ENCODE measurements around the gene PRICKLE4. TPM values are rescaled to one million over a fixed set of nuclear protein-coding genes. Genes with fewer than 3 reads are reported as not detected.

The PRICKLE4 gene
- total and polyA plus RNA-seq, 2 of the 13 experiments (the other 11 are each of a cell fraction or from before 2014, with no cell fraction given) = 0.92 to 1.2 TPM

GRCh38 chr6:41785689-41786450 lies 5.3 kb downstream of the PRICKLE4 start:
- Histone ChIP-seq H3K4me2 (ENCODE audit: low read depth, low read length) (peak overlapping the region; percentile 97), H3K27me3 (ENCODE audit: control insufficient read depth in 1 of 2, insufficient read depth in 2 of 2, low read length in 2 of 2) (no peaks in the 10 kb centered on the region; a peak in 2 of 5 replicates), H3K4me3 (replicated peaks in 1 of 3; ENCODE audit: insufficient read depth in 1 of 3, low read depth in 2 of 3, low read length in 3 of 3) (peak overlapping the region; percentile 63 to 99 (median 99); a peak in 5 of 6 replicates), H3K79me2 (ENCODE audit: insufficient read depth, low read length) (peaks cover 20% of the 10 kb centered on the region), H2AFZ (ENCODE audit: low read length) (no peak overlapping the region), H3K9me3 (ENCODE audit: low read length) (no peaks in the 10 kb centered on the region), H3K27ac (ENCODE audit: extremely low read length, insufficient read depth, low read length) (no peak overlapping the region), H4K20me1 (ENCODE audit: insufficient read depth, low read length) (no peaks in the 10 kb centered on the region), H3K9ac (ENCODE audit: insufficient read depth, low read depth, low read length) (peak overlapping the region; percentile 33; the same call in 1 of the 2 replicates), H3K4me1 (ENCODE audit: insufficient read depth, low read length) (peaks cover 37% of the 10 kb centered on the region), H3K36me3 (replicated peaks in 1 of 2; ENCODE audit: control insufficient read depth in 1 of 2, insufficient read depth in 2 of 2, low read length in 2 of 2) (peaks cover 10 to 20% of the 10 kb centered on the region in 2 experiments)
- CTCF ChIA-PET (ENCODE audit: low intra/inter-chr PET ratio, low total read pairs) = interaction anchor here (1.1 to 3.1 kb wide), 4 partner anchors 10 to 259 kb away, joined by 5 to 29 read pairs (median 11); partner anchors contain the start of gene TFEB
- no TSS peak for BruUV-seq (replicated peaks)
- 68% methylated on average over 19 of the region's 29 CpGs for WGBS (ENCODE audit: low lambda C conversion rate)
- in situ Hi-C loops (cut with HindIII; ENCODE audit: extremely low pct_ligation_motif_present, low pct_unique_long_range_greater_than_20kb) (loop anchor here (5.0 to 25.0 kb wide), 3 partner anchors 136 to 426 kb away; partner anchors contain the start of genes BYSL, MED20 and MRPS10), intact Hi-C loops (cut with micrococcal nuclease; ENCODE audit: unreplicated experiment) (loop anchor here (2.0 to 5.0 kb wide), 3 partner anchors 135 to 419 kb away; partner anchors contain the start of genes BYSL and MED20)
- ATAC-seq (peak; percentile 31), FAIRE-seq (no peak), DNase-seq (ENCODE audit: low spot score) (no peak)
- POLR2A ChIA-PET = interaction anchor here (1.4 to 3.5 kb wide), 12 partner anchors 18 to 263 kb away, joined by 3 to 60 read pairs (median 18); partner anchors contain the start of genes BYSL, MED20, PGC and TAF8
- TF ChIP-seq ZFAT (CRISPR knock-in tag; conservative IDR thresholded peaks at IDR 0.05) = no peak
- TF ChIP-seq ZNF441 (CRISPR knock-in tag; IDR thresholded peaks at IDR 0.05; ENCODE audit: borderline replicate concordance) = no peak
- 0 out of 2 replicates have a peak, but pooled peaks have one; percentile 25 for TF ChIP-seq MAFF (IDR thresholded peaks at IDR 0.05; ENCODE audit: low read depth, low read length)
- TF ChIP-seq, protein P1, sequence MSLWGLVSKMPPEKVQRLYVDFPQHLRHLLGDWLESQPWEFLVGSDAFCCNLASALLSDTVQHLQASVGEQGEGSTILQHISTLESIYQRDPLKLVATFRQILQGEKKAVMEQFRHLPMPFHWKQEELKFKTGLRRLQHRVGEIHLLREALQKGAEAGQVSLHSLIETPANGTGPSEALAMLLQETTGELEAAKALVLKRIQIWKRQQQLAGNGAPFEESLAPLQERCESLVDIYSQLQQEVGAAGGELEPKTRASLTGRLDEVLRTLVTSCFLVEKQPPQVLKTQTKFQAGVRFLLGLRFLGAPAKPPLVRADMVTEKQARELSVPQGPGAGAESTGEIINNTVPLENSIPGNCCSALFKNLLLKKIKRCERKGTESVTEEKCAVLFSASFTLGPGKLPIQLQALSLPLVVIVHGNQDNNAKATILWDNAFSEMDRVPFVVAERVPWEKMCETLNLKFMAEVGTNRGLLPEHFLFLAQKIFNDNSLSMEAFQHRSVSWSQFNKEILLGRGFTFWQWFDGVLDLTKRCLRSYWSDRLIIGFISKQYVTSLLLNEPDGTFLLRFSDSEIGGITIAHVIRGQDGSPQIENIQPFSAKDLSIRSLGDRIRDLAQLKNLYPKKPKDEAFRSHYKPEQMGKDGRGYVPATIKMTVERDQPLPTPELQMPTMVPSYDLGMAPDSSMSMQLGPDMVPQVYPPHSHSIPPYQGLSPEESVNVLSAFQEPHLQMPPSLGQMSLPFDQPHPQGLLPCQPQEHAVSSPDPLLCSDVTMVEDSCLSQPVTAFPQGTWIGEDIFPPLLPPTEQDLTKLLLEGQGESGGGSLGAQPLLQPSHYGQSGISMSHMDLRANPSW (CRISPR knock-in tag; IDR thresholded peaks at IDR 0.05; ENCODE audit: borderline replicate concordance) = no peak
- TF ChIP-seq MBNL3 (CRISPR knock-in tag; conservative IDR thresholded peaks at IDR 0.05) = no peak
- no peak for TF ChIP-seq ZSCAN22 (CRISPR knock-in tag; IDR thresholded peaks at IDR 0.05)
- TF ChIP-seq ZBTB34 (CRISPR knock-in tag; IDR thresholded peaks at IDR 0.05) = no peak
- TF ChIP-seq ZNF326 (CRISPR knock-in tag; IDR thresholded peaks at IDR 0.05; ENCODE audit: borderline replicate concordance) = no peak
- peak; percentile 10; the same call in 1 of the 2 replicates for TF ChIP-seq ZFP37 (CRISPR knock-in tag; IDR thresholded peaks at IDR 0.05; ENCODE audit: borderline replicate concordance)
- TF ChIP-seq, protein P2, sequence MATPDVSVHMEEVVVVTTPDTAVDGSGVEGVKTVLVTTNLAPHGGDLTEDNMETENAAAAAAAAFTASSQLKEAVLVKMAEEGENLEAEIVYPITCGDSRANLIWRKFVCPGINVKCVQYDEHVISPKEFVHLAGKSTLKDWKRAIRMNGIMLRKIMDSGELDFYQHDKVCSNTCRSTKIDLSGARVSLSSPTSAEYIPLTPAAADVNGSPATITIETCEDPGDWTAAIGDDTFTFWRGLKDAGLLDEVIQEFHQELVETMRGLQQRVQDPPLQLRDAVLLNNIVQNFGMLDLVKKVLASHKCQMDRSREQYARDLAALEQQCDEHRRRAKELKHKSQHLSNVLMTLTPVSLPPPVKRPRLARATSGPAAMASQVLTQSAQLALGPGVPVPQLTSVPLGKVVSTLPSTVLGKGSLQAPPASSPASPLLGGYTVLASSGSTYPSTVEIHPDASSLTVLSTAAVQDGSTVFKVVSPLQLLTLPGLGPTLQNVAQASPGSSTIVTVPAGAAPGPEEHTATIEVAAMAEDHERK (CRISPR knock-in tag; IDR thresholded peaks at IDR 0.05; ENCODE audit: low read depth) = no peak
- TF ChIP-seq ZNF501 (CRISPR knock-in tag; IDR thresholded peaks at IDR 0.05) = no peak
- TF ChIP-seq THYN1 (CRISPR knock-in tag; IDR thresholded peaks at IDR 0.05; ENCODE audit: borderline replicate concordance, low read depth) = no peak
- no peak for TF ChIP-seq NR1H2 (CRISPR knock-in tag; IDR thresholded peaks at IDR 0.05; ENCODE audit: borderline replicate concordance, low read depth)
- peak; percentile 63; the same call in 1 of the 2 replicates for TF ChIP-seq ZNF24 (IDR thresholded peaks at IDR 0.05)
- TF ChIP-seq ZNF18 (CRISPR knock-in tag; IDR thresholded peaks at IDR 0.05; ENCODE audit: insufficient replicate concordance) = no peak

Measured in HepG2 (cell line).